Stimulated activated CD8-positive, alpha-beta memory T cell treated with anti-CD3 and anti-CD28 coated beads, Interleukin-15, amount 100 ng/mL, for 48 hours (primary cell): ENCODE results near the gene SRRM2.

Experiments used
- DNase-seq, 2 donors: peaks; one replicate each; pipeline ENCODE4 v3.0.0-alpha.2; 2020; ENCODE audit warnings: low read depth in 2 of 2

SRRM2 gene

DNA sequence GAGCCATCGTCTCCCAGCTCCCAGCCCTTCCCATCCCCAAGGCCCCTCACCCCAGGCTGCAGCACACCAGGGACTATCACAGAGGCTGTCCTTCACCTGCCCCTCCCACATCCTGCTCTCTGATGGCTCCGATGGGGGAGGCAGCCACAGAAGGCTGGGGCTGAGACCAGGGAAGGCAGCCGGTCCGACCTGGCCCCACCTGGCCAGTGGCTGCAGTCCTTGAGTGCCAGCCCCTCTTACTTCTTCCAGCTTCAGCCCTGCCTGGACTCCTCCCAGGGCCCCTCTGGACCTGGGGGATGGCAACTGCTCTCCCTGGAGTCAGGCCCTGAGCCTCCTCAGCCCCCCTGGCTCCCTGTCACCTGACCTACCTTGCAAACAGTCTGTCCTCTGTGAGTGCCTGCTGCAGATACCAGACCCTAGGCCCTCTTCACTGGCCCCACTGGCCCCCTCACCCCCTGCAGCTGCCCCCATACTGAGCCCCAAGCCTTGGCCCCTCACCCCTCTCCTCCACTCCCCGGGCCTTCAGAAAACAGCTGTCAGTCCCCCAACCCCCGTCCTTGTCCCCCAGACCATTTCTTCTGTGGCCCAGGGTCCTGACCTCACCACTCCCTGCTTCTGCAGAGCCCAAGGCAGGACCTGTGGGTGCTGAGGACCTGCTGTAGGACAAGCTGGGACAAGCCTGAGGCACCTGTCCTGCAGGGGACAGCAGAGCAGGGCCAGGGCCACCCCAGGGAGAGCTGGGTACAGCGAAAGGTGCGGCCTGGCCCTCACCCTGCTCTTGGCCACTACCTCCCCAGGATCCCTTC, 12.6 kb upstream of the SRRM2 start:
- no peak for DNase-seq

DNA sequence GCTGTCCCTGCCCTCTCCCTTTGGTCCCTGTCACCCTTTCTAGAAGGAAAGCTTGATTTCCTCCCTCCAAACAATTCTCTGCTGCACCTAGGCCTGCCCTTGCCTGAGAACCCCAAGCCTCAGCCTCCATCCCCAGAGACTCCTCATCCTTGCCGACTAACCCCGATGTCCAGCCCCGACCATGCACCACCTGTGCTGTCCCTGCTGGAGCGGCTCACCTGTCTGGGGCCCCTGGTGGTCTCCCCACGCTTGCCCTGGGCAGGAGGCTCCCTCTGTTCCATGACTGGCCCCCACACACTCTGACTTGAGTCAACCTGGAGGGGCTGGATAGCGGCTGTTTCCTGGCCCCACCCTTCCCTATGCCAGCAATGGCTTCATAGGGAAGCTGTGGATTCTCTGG, 12.0 kb upstream of the SRRM2 start:
- no peak for DNase-seq

DNA sequence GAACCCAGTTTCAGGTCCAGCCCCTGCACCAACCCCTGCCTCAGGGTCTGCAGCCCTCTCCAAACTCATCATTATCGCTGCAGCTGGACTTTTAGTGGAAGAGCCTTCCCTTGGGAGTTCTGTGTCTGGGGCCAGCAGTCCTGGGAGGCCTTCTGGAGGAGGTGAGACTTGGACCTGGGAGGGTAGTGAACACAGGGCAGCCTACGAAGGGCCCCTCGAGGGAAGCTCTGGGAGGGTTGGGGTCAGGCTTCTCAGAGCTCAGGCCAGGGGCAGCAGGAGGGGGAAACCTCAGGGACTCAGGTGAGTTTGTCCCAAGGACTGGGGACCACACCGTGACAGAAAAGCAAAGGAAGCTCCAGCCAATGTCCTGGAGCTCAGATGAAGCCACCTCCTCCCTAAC, 11.3 kb upstream of the SRRM2 start:
- DNase-seq = no peak

DNA sequence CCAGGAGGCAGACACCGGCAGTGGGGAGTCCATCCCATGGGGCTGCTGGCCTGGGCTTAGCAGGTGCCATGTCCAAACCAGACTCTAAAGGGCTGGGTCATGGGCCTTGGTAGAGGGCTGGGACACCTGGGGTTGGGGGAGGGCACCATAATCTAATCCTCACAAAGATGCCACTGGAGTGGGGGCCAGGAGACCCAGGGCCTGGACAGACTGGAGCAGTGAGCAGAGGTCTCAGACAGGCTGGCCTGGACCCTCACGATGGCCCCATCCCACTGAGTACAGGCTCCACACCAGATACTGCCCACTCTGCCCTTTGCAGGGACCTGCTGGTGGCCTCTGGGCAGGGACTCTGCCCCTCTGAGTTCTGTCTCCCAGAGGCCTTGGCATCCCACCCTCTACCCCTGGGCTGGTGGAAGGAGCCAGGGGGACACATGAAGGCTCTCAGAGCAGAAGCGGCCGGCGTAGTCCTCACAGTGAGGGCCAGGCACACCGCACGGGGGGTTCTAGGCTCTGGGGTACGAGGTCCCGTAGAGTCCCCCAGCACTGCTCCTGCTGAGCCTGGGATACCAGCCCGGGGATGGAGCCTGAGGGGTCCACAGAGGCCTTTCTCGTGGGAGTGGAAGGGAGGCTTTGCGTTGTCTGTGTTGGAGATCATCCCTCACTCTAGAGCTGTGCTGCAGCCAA, 10.0 kb upstream of the SRRM2 start:
- DNase-seq = no peak

- DNase-seq = no peak
Measured at GRCh38 chr16:2743007-2743810, 9.2 kb upstream of the SRRM2 start.

DNA sequence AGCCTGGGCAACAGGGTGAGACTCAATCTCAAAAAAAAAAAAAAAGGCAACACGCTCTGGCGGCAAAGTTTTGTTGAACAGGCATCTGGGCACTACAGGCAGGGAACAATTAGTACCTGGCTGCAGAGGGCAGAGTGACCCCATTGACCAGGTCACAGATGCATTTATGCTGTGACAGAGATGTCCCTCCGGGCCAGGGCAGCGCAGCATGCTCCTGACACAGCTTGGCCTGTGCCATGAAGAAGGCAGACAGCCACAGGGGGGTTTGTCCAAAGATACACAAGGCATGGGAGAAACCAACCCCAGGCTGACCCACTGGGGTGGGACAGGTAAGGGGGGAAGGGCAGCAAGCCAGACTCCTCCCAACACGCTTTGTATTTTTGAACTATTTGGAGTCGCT, 7.7 kb upstream of the SRRM2 start:
- no peak for DNase-seq

- no peak for DNase-seq
Measured at GRCh38 chr16:2745116-2745890, 7.1 kb upstream of the SRRM2 start.

DNA sequence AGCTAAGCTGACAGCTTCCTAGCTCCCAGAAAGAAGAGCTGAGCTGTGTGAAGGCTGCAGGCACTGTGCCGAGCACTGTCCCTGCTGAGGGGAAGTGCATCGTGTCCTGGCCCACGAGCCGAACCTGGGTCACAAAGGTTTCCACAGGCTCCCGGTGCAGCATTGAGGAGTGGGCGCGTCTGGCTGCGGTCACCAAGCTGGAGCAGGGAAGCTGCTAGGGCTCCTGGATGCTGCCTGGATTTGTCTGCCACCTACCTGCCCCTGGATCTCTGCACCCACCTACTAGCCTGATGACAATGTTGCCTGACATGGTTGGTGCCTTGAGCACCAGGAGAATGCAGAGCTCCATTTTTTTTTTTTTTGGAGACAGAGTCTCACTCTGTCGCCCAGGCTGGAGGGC, 6.5 kb upstream of the SRRM2 start:
- DNase-seq = no peak

DNA sequence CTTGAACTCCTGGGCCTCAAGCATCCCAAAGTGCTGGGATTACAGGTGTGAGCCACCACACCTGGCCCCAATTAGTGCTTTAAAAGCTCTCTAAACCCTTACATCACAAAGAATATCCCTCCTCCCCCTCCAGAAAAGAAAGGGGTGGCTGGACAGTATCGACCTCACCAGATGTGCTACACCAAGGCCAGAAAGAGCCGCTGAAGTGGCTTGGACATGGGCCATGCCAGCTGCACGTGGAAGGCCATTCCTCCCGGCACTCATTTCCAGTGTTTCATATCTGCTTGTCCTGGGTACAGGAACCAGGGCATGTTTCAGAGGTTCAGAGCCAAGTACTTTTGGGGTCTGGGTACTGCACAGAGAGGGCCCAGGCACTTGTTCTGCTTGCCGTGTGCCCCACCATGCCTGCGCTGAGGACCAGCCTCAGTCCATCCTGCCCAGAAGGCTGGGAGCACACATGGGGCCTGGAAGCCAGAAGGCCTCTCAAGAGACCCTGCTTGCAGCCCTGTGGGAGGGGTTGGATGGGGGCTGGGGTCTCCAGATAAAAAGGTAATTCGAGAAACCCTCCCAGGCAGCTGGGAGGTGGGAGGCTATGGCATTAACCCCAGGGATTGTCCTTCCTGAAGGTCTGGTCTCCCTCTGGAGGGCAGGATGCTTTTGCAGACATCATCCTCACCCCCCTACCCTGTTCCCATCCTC, 3.5 kb upstream of the SRRM2 start:
- no peak for DNase-seq

DNA sequence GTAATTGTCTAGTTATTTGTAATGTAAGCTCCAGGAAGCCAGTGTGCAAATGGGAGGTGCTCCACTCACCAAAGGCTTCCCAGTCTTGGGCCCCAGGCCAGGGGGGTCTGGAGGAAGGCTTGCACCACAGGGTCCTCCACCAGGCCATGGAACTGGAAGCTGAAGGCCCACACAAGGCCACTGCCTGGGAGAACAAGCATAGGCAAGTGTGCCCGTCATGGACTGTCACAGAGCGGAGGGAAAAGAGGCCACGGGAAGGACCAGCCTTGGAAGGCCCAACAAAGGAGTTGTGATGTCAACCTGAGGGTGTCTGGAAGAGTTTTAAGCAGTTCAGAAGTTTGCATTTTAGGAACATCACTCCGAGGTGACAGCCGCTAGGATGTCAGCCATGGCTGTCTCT, 3.0 kb upstream of the SRRM2 start:
- no peak for DNase-seq

DNA sequence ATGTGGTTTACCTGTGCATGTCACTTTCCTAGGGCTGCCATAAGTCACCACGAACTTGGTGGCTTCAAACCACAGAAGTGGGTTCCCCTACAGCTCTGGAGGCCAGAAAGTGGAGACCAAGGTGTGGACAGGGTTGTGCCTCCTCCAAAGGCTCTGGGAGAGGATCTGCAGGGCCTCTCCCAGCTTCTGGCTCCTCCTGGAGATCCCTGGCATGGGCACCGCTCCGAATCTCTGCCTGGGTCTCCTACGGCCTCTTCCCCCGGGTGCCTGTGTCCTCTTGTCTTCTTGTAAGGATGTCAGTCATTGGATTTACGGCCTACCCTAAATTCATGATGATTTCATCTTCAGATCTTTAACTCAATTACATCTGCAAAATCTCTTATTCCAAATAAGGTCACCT, 2.5 kb upstream of the SRRM2 start:
- no peak for DNase-seq

GRCh38 chr16:2751577-2752034, 832 bp upstream of the SRRM2 start:
- DNase-seq = no peak

DNA sequence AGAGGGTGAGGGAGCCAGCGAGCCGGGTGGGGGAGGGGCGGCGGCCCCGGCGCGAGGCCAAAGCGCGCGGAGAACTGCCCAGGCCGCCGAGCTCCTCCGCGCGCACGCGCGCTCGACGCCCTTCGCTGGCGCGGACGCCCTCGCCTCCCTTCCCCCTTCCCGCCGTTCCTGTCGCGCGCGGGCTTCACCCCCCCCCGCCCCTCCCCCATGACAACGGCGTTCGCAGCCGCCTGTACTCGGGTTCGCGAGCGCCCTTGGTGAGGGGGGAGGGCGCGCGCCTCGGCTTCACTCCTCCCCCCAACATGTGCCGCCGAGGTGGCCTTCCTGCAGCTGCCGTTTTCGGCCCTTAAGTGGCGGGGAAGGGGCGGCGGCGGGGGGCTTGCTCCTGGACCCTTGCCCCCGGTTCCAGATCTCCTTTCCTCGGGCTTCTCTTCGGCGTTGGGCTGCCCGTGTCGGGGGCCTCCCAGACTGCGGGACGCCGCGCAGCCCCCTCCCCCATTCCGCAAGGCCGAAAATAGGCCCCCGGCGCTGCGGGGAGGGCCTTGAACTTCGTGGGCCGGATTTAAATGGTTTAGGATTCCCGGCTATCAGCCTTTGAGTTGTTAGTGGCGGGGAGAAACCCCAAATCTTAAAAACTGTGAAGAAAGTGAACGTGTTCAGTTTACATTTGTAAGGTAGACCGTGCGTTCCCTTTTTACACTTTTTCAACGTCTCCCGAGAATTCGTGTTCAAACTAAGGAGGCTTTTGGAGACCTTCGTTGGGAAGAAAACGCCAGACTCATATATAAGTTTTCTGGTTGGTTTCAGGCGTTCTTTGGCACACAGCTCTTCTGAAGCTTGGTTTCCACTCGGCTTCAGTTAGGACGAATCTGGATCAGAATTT, 653 bp downstream of the SRRM2 start:
- peak; percentile 71 to 73 for DNase-seq

DNA sequence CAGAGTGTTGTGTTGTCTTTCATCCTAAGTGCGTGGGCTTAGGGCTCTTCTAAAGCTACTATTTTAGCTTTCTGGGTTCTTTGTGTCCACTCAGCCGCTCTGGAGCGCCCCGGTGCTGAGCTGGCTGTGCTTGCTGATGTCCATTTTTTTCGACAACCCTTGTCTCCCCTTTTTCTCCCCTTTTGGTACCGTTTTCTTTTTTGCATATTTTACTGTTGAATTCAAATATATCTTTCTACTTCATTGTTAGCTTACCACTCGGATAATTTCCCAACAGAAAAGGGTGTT, 1.2 kb downstream of the SRRM2 start:
- no peak for DNase-seq

GRCh38 chr16:2755158-2755557, 2.7 kb downstream of the SRRM2 start:
- no peak for DNase-seq

DNA sequence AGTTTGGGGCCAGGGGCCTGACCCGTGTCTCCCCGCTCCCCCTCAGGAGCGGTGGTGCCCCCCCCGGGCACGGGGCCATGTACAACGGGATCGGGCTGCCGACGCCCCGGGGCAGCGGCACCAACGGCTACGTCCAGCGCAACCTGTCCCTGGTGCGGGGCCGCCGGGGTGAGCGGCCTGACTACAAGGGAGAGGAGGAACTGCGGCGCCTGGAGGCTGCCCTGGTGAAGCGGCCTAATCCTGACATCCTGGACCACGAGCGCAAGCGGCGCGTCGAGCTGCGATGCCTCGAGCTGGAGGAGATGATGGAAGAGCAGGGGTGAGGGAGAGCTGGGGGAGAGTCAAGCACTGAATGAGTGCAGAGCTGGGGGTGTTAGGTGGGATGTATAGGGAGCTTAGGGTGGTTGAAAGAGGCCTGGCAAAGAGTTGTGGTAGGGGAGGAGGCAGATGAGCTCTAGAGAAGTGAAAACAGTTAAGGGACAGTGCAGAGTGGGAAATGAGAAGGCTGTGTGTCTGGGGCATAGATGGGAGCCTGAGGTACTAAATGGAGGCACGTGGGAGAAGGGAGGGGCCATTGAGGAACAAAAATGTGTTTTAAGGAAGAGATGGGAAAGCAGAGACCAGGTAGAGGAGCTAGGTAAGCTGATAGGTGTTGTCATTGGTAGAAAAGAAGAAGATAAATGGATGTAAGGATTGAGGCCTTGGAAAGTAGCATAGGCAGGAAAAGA, 4.0 kb downstream of the SRRM2 start:
- DNase-seq = no peak

DNA sequence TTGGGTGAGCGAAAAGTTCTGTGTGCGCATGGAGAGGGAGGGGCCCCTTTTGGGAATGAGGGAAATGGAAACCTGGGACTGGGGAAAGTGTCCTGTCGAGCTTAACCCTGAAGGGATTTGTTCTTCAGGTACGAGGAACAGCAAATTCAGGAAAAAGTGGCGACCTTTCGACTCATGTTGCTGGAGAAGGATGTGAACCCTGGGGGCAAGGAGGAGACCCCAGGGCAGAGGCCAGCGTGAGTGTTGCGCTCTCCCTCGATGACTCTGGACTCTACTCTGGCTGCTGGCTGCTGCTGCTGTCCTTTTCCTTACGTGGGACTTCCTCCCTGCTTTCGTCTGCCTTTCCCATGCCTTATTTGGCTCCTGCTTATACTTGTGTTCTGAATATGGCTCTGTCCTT, 4.9 kb downstream of the SRRM2 start:
- no peak for DNase-seq

DNA sequence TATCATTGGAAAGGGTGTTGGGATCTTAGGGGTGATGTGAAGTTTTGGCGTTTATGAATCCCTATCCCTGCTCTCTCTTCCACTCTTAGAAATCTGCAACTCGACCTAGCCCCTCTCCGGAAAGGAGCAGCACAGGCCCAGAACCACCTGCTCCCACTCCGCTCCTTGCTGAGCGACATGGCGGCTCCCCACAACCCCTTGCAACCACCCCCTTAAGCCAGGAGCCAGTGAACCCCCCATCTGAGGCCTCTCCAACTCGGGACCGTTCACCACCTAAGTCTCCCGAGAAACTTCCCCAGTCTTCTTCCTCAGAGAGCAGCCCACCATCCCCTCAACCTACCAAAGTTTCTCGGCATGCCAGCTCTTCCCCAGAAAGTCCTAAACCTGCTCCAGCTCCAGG, 9.0 kb downstream of the SRRM2 start:
- DNase-seq = no peak

- no peak for DNase-seq
Measured at GRCh38 chr16:2761886-2762583, 9.6 kb downstream of the SRRM2 start.
